ENCODE measurements around the gene IDH3B.
"Not testable (repeated sequence)": the region's sequence is repeated elsewhere in the genome, so short reads cannot be mapped to it uniquely, and the experiment has no call there.

The IDH3B gene

DNA sequence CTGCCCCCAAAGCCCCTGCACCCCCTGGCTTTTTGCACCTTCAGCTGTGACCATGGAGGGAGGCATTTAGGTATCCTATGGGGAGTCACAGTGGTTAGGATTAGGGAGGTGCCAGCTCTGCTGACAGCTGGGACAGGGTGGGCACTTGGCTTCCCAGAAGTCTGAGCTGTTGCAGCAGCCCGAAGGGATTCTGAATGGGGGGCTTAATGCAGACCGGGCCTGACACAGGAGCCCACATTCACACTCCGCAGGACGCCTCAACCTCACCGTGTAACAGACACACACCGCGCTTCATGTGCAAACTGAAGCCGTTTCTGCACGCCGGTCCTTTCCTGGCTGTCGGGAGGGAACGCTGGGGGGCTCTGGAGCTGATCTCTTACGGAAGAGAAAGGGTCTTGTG is 30.5 kb upstream of the IDH3B start:
- no peak for DNase-seq

DNA sequence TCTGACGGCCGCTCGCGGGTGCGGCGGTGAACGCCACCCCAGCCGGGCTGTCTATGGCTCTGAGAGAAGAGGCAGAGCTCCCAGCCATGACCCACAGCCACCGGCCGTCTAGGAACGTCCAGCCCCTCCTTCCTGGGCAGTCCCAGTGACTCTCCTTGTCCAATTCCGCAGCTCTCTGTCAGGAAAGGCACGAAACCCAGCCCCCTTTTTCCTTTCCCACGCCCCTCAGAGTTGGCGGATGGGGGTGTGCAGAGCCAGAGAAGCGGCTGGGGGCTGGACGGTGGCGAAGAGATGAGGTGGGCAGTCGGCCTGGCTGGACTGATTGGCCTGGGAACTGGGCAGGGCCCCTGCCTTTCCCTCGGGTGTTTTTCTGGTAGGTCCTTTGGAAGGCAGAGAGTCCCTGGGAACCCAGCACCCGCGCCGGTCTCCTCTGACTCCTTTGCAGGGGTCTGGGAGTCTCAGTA is 30.0 kb upstream of the IDH3B start:
- DNase-seq: no peak

DNA sequence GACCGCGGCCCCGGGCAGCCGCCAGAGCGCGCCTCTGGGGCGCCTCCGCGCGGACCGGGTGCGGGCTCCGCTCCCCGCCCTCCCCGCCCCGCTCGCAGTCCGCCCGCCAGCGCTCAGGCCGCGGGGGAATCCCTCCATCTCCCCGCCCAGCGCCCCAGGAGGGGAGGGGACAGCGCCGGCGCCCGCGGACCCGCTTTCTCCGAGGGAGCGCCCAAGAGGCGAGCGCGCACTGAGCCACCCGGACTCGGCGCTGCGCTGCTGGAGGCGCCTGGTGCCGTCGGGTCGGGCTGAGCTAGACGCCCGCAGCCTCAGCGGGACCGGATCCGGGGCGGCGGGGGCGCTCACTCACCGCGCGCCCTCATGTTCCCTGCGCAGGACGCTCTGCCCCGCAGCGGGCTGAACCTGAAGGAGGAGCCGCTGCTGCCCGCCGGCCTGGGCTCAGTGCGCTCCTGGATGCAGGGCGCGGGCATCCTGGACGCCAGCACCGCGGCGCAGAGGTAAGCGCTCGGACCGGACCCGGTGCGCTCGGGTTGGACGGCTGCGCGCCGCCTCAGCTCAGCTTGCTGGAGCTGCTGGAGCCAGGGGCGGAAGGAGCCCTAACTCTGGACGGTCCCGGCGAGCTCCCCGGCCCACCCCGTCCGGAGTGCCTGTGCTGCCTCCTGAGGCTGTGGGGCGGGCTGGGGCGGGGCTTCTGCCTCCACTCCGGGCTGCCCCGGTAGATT is 29.4 kb upstream of the IDH3B start:
- DNase-seq: peak; percentile 52 to 66

DNA sequence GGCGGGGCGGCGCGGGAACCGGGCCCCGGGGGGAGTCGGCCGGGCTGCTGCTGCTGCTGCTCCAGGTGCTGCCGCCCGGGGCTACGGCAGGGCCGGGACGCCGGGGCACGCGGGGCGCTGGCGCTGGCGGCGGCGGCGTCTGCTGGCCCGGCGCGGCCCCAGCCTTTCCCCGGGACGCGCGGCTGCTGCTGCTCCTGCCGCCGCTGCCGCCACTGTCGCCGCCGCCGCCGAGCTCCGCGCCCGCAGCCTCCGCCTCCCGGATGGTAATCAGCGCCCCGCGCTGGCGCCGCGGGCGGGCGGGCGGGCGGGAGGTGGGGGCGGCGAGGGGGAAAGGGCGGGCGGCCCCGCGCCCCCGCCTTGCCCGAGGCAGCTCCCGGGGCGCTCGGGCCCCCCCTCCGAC is 28.9 kb upstream of the IDH3B start:
- no peak for DNase-seq

DNA sequence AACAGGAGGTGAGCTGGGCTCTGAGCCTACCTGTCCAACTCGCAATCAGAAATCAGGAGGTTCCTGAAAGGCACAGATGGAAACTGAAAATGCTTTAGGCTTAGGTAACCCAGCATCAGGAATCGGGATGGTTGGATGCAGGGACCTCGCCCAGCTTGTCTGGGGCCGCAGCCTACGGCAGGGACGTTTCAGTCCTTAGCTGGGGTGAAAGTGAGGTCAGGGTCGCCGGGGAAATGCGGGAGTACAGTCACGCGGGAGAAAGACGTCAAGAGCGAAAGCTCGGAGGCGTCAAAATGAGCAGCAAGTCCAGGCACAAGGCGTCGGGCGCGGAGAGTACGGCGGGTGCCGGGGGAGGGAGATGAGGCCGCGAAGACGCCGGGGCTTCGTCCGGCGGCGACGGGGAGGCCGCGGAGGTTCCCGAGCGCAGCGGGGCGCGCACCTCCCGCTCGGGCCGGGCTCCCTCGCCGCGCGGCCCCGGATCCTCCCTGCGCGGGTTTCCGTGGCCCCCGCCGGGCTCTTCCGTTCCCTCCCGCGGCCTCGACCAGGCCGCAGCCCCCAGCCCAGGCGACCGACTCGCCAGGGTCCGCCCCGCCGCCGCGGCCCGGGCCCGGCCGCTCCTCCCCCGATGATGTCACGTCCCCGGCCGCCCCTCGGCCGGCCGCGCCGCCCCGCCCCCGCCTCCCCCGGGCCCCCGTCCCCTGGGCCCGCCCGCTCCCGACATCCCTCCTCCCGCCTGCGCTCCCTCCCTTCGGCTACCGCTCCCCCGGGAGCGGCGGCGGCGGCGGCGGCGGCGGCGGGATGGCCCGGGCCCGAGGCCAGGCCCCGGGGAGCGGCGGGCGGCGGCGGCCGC is 28.2 kb upstream of the IDH3B start, which contains the start of gene EBF4:
EBF4 (plus strand) TSS at position 745 of the 850 bp plus-strand sequence. CDS start 866 bp downstream, outside the sequence.
- DNase-seq: peak; percentile 38 to 53

DNA sequence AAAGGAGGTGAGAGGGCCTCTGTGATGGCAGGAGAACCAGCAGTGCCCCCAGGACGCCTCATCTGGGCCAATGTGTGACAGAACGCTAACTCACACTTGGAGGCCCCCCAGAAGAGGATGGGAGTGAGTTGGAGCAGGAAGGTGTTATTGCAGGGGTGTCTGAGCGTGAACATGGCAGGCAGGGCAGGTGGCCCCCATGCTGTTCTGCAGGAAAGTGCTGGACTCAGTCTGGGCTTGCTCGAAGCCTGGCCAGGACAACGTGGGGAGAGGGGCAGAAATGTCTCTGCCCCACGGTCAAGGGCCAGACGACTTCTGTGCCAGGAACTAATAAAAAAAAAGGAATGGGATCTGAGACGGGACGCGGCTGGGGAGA is 27.6 kb upstream of the IDH3B start:
- no peak for DNase-seq

DNA sequence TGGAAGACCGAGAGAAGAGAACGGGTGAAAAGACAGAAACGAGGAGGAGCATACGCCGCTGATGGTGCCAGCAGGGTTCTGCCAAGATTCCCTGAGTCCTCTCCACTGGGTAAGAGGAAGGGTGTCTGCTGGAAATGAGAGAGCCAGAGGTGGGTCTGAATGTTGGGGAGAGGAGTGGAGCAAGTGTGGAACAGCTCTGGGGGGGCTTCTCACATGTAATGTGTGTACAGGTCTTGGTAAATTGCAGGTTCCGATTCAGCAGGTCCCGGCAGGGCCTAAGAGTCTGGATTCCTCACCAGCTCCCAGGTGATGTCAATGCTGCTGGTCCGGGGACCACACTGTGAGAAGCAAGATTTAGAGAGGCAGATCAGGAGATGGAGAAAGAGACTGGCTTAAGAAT is 27.1 kb upstream of the IDH3B start:
- no peak for DNase-seq

DNA sequence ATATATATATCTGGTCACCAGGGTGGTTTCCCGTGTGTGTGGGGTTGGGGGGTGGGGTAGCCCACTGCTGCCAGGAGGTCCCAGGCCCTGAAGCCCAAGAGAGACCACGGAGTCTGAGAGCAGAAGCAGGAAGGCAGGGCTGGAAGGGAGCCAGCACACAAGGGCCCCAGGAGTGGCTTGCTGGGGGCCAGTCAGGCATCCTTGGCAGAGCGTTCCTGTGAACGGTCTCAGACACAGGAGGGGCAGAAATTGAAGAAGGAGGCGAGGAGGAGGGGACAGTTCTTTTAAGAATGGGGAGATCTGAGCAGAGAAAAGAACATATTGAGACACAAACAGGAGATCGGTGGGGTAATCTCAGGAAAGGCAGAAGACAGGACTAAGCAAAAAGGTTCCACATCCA is 26.7 kb upstream of the IDH3B start:
- DNase-seq: no peak

DNA sequence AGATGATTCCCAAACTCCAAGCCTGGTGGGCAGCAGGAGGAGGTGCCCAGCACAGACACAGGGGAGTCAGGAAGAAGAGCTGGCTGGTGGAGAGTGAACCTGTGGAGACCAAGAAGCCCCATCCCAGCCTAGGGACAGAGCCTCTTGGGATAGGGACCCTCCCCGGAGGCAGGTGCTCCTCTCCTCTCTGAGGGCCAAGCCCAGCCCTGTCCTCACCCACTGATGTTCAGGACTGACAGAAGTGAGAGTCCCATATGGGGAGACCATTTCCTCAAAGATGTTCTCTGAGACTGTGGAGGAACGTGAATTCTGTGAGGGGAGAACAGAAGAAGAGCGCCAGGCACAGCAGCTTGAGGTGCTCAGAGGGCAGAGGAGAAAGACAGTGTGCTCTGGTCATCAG is 26.2 kb upstream of the IDH3B start:
- no peak for DNase-seq

DNA sequence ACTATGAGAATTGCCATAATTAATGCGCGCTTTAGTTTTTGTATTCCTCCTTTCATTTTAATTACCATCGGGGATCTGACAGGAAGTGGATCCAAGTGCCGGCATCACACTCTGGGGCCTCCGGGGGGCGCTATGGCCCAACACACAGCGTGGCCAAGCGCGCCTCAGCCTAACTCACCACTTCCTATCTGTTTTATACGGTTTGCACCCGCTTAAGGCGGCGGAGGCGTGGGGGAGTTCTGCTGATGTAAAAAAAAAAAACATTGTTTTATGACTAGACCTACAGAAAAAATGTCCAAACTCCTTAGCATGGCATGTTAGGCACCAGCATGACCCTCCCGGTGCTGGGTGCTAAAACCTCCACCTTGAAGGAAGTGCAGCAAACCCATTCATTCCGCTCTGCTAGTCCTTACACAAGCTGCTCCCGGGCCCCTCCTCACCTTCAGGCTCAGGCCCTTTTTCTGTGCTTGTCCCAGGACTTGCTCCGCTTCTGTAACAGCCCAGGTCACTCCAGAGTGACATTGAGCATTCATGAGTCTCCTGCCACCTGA is 24.1 kb upstream of the IDH3B start:
- peak; percentile 87 for DNase-seq

DNA sequence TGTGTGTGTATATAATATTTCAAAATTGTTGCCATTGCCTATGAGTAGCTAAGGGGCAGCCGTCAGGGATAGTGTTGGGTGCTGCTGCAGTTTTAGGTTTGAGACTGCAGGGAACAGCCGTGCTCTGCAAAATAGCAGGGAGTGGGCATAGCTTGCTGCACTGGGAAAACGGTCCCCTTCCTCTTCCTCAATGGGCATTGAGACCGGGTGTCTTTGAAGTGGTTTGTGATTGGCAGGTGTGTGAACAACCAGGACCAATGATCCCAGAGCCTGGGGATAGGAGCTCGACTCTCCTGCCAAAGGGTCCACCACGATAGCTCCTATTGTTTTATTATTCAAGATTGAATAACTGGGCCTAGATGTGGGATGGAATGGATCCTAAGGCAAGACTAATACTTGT is 23.5 kb upstream of the IDH3B start:
- DNase-seq: no peak

DNA sequence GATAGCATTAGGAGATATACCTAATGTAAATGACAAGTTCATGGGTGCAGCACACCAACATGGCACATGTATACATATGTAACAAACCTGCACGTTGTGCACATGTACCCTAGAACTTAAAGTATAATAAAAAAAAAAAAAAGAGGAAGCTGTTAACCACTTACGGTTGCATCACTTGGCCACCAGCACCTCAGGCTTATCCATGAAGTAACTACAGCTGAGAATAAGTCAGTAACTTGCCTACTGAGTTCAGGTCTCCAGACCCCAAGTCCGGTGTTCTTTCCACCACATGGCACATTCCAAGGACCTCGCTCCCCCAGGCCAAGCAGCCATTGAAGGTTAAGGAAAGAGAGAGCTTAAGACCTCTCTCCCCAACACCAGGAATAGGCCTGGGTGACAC is 20.8 kb upstream of the IDH3B start:
- DNase-seq: not testable (repeated sequence)

DNA sequence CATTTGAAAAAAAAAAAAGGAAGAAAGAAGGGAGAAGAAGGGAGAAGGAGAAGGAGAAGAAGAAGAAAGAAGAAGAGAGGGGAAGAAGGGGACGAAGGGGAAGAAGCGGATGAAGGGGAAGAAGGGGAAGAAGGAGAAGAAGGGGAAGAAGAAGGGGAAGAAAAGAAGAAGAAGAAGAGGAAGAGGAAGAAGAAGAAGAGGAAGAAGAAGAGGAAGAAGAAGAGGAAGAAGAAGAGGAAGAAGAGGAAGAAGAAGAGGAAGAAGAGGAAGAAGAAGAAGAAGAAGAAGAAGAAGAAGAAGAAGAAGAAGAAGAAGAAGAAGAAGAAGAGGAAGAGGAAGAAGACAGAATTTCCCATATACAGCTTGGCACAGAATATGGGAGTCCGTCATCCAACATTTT is 18.0 kb upstream of the IDH3B start:
- not testable (repeated sequence) for DNase-seq

DNA sequence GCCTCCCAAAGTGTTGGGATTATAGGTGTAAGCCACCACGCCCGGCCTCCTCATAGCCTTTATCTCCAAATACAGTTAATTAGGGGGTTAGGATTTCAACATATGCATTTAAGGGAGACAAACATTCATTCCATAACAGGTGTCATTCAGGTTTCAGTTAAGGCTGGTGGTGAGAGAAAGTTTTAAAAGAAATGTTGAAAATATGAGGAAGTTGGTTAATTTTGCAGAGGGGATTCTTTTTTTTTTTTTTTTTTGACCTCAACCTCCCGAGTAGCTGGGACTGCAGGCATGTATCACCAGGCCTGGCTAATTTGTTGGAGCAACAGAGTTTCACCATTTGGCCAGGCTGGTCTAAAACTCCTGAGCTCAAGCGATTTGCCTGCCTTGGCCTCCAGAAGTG is 16.0 kb upstream of the IDH3B start:
- no peak for DNase-seq

DNA sequence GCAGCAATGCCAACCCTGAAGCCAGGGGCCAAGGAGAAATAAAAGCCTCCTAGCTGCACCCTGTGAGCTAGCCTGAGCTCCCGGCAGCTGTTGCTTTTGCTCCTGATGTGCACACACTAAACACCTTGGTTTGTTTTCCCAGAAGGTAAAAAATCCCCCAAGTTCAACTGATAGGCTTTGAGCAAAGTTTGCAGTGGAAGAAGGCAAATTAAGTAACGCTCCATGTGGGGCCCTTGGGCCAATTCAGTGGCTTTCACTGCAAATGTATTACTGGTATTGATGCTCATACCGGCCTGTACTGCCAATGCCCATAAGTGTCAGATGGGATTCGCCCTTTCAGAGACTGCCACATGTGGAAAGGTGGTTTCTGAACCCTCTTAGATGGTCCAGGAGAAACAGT is 9.4 kb upstream of the IDH3B start:
- no peak for DNase-seq

DNA sequence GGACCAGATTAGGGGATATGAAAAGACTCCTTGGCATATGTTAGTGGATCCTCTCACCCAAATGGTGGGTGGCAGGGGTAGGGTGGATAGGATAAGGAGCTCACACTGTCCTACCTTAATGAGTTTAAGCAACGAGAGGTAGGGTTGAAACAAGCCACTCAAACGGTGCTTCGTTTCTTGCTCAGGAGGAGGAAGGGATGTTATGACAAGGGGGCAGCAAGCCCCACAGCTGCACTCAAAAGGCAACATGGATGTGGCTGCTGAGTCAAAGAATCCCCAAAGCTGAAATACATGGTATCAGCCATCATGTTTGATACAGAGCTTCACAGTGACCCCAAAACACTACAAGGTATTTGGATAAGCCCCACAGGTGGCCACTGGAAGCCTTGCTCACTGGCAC is 8.4 kb upstream of the IDH3B start:
- DNase-seq: no peak

DNA sequence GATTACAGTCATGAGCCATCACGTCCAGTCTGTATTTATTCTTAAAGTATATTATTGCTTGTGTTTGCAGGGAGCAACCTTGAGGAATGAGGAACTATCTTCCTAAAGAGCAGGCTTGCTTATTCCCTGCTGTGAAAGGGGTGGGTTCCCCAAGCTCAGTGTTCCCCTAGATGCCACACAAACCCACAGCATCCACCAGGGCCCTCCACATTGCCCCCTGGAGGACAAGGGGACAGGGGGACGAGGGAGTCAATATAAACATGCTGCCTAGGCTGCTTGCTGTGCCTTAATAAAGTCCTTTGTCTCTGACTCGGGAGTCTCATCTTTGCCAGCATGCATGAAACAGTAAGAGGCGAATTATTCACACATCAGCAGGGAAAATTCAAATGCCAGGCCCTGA is 8.0 kb upstream of the IDH3B start:
- peak; percentile 39 to 44 for DNase-seq

DNA sequence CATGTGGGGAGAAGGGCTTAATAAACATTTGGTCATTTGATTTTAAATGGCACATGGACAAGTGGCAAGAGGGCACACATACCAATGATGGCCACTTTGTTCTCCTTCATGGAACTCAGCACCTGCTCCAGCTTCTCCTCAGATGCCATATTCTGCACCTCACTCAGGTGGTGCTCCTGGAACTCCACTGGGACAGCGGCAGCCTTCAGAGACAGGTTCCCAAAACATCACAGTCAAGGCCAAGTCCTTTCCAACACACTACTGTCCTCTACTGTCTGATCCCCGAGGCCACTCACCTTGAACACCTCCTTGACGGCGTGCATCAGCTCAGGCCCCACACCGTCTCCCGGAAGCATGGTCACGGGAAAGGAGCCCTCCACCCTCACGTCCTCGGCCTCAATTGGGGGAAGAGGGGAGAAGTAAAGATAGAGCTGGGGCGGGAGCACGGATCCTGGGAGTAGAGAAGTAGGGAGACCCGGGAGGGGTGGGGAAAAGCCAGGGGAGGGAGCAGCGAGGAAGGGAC is 591 bp downstream of the IDH3B start:
- DNase-seq: no peak

DNA sequence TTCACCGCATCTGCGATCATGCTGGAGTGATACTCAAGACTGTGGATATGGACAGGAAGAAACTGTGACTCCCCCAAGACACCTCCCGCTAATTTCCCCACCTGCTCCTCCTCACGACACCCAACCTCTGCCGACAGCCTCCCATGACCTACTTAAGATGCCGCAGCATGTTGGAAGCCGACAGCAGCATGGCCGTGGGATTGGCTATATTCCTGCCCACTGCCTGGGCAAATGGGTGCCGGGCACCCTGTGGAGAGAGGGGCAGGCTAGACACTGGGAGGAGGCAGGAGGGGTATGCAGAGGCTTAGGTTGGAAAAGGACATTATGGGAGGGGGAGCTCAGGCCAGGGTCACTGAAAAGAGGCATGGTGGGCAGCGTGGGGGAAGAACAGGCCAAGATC is 4.5 kb downstream of the IDH3B start:
- peak in 1 of 2 experiments; percentile 29 for DNase-seq

DNA sequence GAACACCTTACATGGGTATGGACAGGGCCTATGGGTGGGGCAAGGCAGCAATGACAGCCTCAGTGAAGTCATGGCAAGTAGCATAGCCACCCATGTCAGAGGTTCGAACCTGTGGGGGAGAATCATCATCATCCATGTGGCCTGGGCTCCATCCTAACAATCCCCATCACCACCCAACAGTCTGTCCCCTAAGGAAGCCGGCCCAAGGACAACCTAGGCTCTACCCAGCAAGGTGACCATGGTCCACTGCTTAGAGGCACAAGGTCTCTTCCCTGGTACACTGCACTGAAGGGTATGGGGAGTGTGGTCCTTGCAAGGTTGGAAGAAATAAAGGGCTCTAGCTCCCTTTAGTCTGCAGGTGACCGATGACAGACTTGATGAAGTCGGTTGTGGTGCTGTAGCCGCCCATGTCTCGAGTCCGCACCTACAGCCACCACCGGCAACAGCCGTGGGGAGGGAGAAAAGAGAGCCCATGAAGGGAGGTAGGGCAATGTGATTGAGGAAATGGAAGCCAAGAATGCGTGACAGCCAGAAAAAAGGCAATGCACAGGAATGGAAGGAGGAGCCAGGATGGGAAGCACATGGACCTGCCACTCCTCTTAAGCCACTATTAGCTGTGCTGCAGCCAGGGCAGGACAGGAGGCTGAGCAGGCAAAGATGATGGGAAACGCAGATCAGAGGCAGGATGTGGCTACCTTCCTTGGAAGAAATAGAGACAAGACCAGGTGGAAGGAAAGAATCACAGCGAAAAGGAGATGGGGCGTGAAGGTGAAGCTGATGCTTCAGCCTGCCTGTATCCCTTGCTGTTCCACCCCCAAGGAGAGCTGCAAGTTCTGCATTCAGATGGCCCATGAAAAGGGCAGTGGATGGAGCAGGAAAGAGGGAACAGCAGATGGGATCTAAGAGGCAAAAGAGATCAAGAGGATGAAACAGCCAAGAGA is 5.3 kb downstream of the IDH3B start:
- peak; percentile 62 to 63 for DNase-seq

DNA sequence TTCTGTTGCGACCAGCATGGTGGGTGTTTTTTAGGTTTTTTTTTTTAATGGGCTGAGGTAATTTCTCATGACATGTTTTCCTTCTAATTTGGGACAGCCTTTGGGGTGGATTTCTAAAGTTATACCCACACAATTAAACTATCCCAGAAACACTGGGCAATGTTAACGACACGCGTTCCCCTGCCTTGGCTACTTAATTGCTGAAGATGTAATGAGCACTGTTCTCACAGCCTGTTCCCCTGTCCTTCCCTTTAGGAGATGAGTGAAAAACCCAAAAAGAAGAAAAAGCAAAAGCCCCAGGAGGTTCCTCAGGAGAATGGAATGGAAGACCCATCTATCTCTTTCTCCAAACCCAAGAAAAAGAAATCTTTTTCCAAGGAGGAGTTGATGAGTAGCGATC is 6.3 kb downstream of the IDH3B start:
- no peak for DNase-seq

DNA sequence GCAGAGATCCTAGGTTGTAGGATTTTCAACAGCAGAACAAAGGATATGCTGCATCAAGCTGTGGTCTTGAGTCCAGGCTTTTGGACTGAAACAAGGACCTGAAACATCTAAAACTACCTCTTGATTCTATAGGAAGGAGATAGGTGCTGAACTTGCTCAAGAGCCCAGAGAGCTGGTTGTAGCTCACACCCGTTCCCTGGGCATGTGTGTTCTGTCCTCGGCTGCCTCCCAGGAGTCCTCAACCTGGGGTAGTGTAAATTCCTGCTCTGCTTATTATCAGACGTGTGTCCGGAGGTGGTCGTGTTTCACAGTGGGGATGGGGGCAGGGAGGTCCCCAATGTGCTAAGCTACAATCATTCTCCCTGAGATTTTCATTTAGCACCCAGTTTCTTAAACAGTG is 6.8 kb downstream of the IDH3B start:
- DNase-seq: peak; percentile 28 to 32
